ENCODE data around the gene CDK11B. TPM values are rescaled to one million over a fixed set of nuclear protein-coding genes. Genes with fewer than 3 reads are reported as not detected.

The CDK11B gene
- total RNA-seq, 2 donors from 2014 or later, result 19.1 to 34.4 TPM

GRCh38 chr1:1610796-1611195 lies 48.0 kb downstream of the CDK11B start:
- no peaks in the 10 kb centered on the region for H3K9me3 Mint-ChIP-seq
- no peak overlapping the region for H3K27ac Mint-ChIP-seq
- H3K27me3 Mint-ChIP-seq, result no peaks in the 10 kb centered on the region
- peaks cover 19% of the 10 kb centered on the region for H3K36me3 Mint-ChIP-seq (ENCODE audit: low read depth)
- peaks cover 18% of the 10 kb centered on the region for H3K4me1 Mint-ChIP-seq
- ATAC-seq (replicated peaks), result no peak
- H3K4me3 Mint-ChIP-seq, result no peak overlapping the region

- Mint-ChIP-seq H3K27ac (no peak overlapping the region), H3K4me1 (peaks cover 18% of the 10 kb centered on the region), H3K9me3 (no peaks in the 10 kb centered on the region), H3K4me3 (no peak overlapping the region), H3K27me3 (no peaks in the 10 kb centered on the region), H3K36me3 (ENCODE audit: low read depth) (peaks cover 17% of the 10 kb centered on the region)
- no peak for ATAC-seq (replicated peaks)
Observed at GRCh38 chr1:1609822-1610485, 48.9 kb downstream of the CDK11B start.

DNA sequence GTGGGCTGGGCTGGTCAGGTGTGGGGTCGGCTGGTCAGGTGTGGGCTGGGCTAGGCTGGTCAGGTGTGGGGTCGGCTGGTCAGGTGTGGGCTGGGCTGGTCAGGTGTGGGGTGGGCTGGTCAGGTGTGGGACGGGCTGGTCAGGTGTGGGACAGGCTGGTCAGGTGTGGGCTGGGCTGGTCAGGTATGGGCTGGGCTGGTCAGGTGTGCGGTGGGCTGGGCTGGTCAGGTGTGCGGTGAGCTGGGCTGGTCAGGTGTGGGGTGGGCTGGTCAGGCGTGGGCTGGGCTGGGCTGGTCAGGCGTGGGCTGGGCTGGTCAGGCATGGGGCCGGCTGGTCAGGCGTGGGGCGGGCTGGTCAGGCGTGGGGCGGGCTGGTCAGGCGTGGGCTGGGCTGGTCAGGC lies 52.6 kb downstream of the CDK11B start:
- Mint-ChIP-seq H3K36me3 (ENCODE audit: low read depth) (no peaks in the 10 kb centered on the region), H3K4me1 (peaks cover 6% of the 10 kb centered on the region), H3K9me3 (no peaks in the 10 kb centered on the region), H3K4me3 (no peak overlapping the region), H3K27me3 (no peaks in the 10 kb centered on the region), H3K27ac (no peak overlapping the region)
- ATAC-seq (replicated peaks), result no peak

DNA sequence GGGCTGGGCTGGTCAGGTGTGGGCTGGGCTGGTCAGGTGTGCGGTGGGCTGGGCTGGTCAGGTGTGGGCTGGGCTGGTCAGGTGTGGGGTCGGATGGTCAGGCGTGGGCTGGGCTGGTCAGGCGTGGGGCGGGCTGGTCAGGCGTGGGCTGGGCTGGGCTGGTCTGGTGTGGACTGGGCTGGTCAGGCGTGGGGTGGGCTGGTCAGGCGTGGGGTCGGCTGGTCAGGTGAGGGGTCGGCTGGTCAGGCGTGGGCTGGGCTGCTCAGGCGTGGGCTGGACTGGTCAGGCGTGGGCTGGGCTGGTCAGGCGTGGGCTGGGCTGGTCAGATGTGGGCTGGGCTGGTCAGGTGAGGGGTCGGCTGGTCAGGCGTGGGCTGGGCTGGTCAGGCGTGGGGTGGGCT lies 53.1 kb downstream of the CDK11B start:
- no peak for ATAC-seq (replicated peaks)
- H3K9me3 Mint-ChIP-seq, result no peaks in the 10 kb centered on the region
- H3K4me1 Mint-ChIP-seq, result peaks cover 6% of the 10 kb centered on the region
- no peak overlapping the region for H3K4me3 Mint-ChIP-seq
- no peaks in the 10 kb centered on the region for H3K36me3 Mint-ChIP-seq (ENCODE audit: low read depth)
- no peak overlapping the region for H3K27ac Mint-ChIP-seq
- H3K27me3 Mint-ChIP-seq, result no peaks in the 10 kb centered on the region

DNA sequence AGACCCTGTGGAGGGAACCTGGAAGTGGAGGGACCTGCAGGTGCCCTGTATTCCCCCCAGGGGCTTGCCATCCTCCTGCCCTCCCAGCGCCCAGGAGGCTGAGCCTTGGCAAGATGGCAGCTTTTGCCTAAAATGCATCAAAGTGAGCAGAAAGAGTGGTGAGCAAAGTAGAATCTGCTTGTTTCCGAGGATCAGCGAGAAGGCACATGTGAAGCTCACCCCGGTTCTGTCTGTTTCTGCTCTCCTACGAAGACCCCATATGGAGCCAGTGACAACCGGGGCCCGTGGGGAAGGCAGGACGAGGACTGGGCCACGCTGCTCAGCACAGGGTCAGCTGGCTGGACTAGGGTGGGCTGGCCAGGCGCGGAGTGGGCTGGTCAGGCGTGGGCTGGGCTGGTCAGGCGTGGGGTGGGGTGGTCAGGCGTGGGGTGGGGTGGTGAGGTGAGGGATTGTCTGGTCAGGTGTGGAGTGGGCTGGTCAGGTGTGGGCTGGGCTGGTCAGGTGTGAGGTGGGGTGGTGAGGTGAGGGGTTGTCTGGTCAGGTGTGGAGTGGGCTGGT lies 53.7 kb downstream of the CDK11B start:
- H3K27me3 Mint-ChIP-seq, result no peaks in the 10 kb centered on the region
- peaks cover 6% of the 10 kb centered on the region for H3K4me1 Mint-ChIP-seq
- ATAC-seq (replicated peaks), result no peak
- H3K27ac Mint-ChIP-seq, result peak overlapping the region; percentile 72
- H3K9me3 Mint-ChIP-seq, result no peaks in the 10 kb centered on the region
- H3K36me3 Mint-ChIP-seq (ENCODE audit: low read depth), result no peaks in the 10 kb centered on the region
- H3K4me3 Mint-ChIP-seq, result peak overlapping the region; percentile 31

- H3K36me3 Mint-ChIP-seq (ENCODE audit: low read depth), result no peaks in the 10 kb centered on the region
- no peak for ATAC-seq (replicated peaks)
- H3K9me3 Mint-ChIP-seq, result no peaks in the 10 kb centered on the region
- H3K4me1 Mint-ChIP-seq, result peaks cover 6% of the 10 kb centered on the region
- peak overlapping the region; percentile 31 for H3K4me3 Mint-ChIP-seq
- H3K27ac Mint-ChIP-seq, result peak overlapping the region; percentile 72
- no peaks in the 10 kb centered on the region for H3K27me3 Mint-ChIP-seq
Observed at GRCh38 chr1:1604374-1605033, 54.3 kb downstream of the CDK11B start.

- no peaks in the 10 kb centered on the region for H3K9me3 Mint-ChIP-seq
- H3K4me1 Mint-ChIP-seq, result peaks cover 6% of the 10 kb centered on the region
- no peak overlapping the region for H3K4me3 Mint-ChIP-seq
- no peaks in the 10 kb centered on the region for H3K36me3 Mint-ChIP-seq (ENCODE audit: low read depth)
- no peak overlapping the region for H3K27ac Mint-ChIP-seq
- no peaks in the 10 kb centered on the region for H3K27me3 Mint-ChIP-seq
- no peak for ATAC-seq (replicated peaks)
Observed at GRCh38 chr1:1603671-1604373, 55.0 kb downstream of the CDK11B start.

DNA sequence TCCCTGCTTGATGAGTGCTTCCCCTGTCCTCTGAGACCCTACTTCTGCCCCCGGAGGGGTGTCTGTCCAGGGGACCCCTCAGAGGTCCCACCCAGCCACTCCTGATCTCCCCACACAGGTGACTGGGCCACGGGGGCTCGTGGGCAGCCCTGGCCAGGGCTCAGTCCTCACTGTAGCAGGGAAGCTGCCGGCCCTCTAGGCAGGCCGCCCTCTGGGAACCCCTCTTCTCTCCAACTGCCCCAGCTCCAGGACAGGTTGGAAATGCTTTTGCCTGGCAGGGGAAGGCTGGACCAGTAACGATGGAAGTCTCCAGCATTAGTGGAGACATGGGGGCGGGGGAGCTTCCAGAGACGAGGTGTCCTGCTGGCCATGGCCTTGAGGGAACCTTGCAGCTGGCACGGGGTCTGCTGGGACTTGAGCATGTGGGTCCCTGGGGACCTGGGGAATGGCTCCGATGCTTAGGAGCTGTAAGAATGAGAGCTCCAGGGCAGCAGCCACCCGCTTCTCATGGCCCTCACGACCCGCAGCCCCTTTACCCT lies 55.8 kb downstream of the CDK11B start:
- Mint-ChIP-seq H3K4me1 (peaks cover 6% of the 10 kb centered on the region), H3K9me3 (no peaks in the 10 kb centered on the region), H3K4me3 (no peak overlapping the region), H3K27ac (no peak overlapping the region), H3K27me3 (no peaks in the 10 kb centered on the region), H3K36me3 (ENCODE audit: low read depth) (no peaks in the 10 kb centered on the region)
- ATAC-seq (replicated peaks), result no peak

DNA sequence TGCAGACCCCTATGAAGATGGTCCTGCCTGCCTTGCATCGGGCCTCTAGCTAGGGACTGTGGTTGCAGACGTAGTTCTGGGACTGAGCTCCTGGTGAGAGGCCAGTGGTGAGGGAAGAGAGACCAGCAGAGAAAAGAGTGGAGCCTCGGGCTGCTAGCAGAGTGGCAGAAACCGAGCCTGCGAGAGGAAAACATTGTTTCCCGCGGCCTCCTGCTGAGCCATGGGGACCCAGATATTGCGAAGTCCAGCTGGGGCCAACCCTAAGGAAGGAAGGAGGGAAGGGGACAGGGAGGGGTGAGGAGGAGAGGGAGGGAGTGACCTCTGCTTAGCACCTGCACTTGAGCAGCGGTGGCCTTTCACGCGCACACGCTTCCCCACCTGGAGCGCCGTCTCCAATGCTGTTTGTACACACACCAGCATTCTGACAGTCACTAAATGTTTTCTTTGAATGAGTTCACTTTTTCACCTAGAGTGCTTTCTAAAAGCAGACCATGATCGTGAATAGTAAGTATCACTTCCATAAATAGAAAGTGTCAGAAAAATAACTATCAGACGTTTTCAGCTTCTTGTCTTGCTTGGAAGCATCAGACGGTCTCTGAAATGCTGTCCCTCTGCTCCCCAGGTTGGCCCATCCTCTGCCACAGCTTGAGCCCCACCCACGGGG lies 56.4 kb downstream of the CDK11B start:
- H3K36me3 Mint-ChIP-seq (ENCODE audit: low read depth), result no peaks in the 10 kb centered on the region
- no peak for ATAC-seq (replicated peaks)
- H3K27me3 Mint-ChIP-seq, result no peaks in the 10 kb centered on the region
- H3K27ac Mint-ChIP-seq, result no peak overlapping the region
- peaks cover 6% of the 10 kb centered on the region for H3K4me1 Mint-ChIP-seq
- H3K4me3 Mint-ChIP-seq, result no peak overlapping the region
- no peaks in the 10 kb centered on the region for H3K9me3 Mint-ChIP-seq

GRCh38 chr1:1601564-1602303 lies 57.1 kb downstream of the CDK11B start:
- no peak overlapping the region for H3K27ac Mint-ChIP-seq
- no peak overlapping the region for H3K4me3 Mint-ChIP-seq
- H3K36me3 Mint-ChIP-seq (ENCODE audit: low read depth), result no peaks in the 10 kb centered on the region
- H3K27me3 Mint-ChIP-seq, result no peaks in the 10 kb centered on the region
- peaks cover under 1% of the 10 kb centered on the region for H3K4me1 Mint-ChIP-seq
- ATAC-seq (replicated peaks), result no peak
- no peaks in the 10 kb centered on the region for H3K9me3 Mint-ChIP-seq

DNA sequence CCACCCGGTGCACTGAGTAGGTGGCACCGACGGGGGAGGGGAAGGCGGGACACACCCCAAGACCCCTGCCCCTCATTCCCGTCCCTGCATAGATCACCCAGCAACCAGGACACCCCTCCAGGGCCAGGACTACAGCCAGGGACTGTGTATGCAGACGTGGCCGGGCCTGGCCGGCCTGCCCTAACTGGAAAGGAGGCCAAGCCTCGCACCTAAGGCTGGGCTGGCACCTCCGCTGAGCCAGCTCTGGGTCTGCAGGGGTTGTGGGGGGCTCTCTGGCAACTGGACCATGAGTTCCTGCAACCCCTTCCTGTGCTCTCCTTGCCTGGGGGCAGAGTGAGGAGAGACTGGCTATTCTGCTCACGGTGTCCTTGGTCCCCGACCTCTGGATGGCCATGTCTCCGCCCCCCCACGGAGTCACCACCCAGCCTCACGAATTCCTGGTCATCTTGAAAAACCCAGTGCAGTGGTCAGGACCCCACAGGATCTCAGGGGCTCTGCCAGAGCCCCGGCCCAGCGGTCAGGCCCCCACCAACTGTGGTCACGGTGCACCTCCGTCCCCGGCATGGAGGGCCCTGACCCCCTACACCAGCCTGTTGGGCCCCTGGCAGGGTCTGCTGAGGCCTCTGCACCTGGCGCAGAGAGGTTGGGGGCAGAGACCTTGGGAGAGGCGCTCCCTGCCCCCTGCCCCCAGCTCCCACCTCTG lies 57.8 kb downstream of the CDK11B start:
- Mint-ChIP-seq H3K27me3 (no peaks in the 10 kb centered on the region), H3K9me3 (no peaks in the 10 kb centered on the region), H3K27ac (no peak overlapping the region), H3K36me3 (ENCODE audit: low read depth) (no peaks in the 10 kb centered on the region), H3K4me3 (peak overlapping the region; percentile 47), H3K4me1 (no peaks in the 10 kb centered on the region)
- ATAC-seq (replicated peaks), result no peak

- Mint-ChIP-seq H3K9me3 (no peaks in the 10 kb centered on the region), H3K27ac (peak within 1 kb of the TSS; percentile 63), H3K36me3 (ENCODE audit: low read depth) (no peaks in the 10 kb centered on the region), H3K27me3 (no peaks in the 10 kb centered on the region), H3K4me1 (no peaks in the 10 kb centered on the region), H3K4me3 (peak within 1 kb of the TSS; percentile 79)
- ATAC-seq (replicated peaks), result peak; percentile 45
Observed at GRCh38 chr1:1599935-1600860, 58.6 kb downstream of the CDK11B start, which contains the start of gene FNDC10. TSS of gene FNDC10 (minus strand) at chr1:1600135. CDS start at chr1:1600015, 120 bp downstream.

Measured in activated T-helper 17 cell treated with anti-CD3 and anti-CD28 coated beads, Interleukin-2, amount 50 U/mL, for 72 hours (primary cell).